Measurements from ENCODE around the gene BOD1. TPM values are rescaled to one million over a fixed set of nuclear protein-coding genes. Genes with fewer than 3 reads are reported as not detected.

BOD1 gene
- total RNA-seq, 2 experiments from 2014 or later, result 29.2 to 31.7 TPM

GRCh38 chr5:173572431-173573125, 43.9 kb downstream of the BOD1 start:
- no peaks in the 10 kb centered on the region for H3K36me3 Mint-ChIP-seq (ENCODE audit: low read depth)
- H3K9me3 Mint-ChIP-seq (ENCODE audit: low read depth), result peaks cover 3% of the 10 kb centered on the region
- POLR2A ChIA-PET, result no interaction called here
- H3K27me3 Mint-ChIP-seq, result peaks cover 14% of the 10 kb centered on the region
- H3K27ac Mint-ChIP-seq, result no peak overlapping the region
- peaks cover 5% of the 10 kb centered on the region for H3K4me1 Mint-ChIP-seq
- ATAC-seq (no peak), DNase-seq (no peak)
- intact Hi-C loops (cut with DNase I, micrococcal nuclease), result loop anchor here (1.0 to 5.0 kb wide), 4 partner anchors 120 to 594 kb away; no protein-coding TSS in a partner anchor
- CTCF ChIA-PET, result interaction anchor here (0.6 to 1.6 kb wide), 17 partner anchors 9 to 731 kb away, joined by 3 to 17 read pairs (median 4); no protein-coding TSS in a partner anchor
- H3K4me3 Mint-ChIP-seq, result no peak overlapping the region

GRCh38 chr5:173570321-173571090, 45.9 kb downstream of the BOD1 start:
- Mint-ChIP-seq H3K27ac (no peak overlapping the region), H3K27me3 (peaks cover 16% of the 10 kb centered on the region), H3K4me3 (no peak overlapping the region), H3K4me1 (peaks cover 5% of the 10 kb centered on the region), H3K36me3 (ENCODE audit: low read depth) (no peaks in the 10 kb centered on the region), H3K9me3 (ENCODE audit: low read depth) (peaks cover 3% of the 10 kb centered on the region)
- POLR2A ChIA-PET, result no interaction called here
- intact Hi-C loops (cut with DNase I, micrococcal nuclease), result loop anchor here in 1 of 2 experiments (5.0 kb wide), 1 partner anchor 118 kb away; no protein-coding TSS in a partner anchor
- ATAC-seq, result no peak
- DNase-seq, result no peak
- CTCF ChIA-PET, result interaction anchor here (0.5 to 1.2 kb wide), 3 partner anchors 9 to 277 kb away, joined by 3 to 7 read pairs (median 3); no protein-coding TSS in a partner anchor

- no peak for ATAC-seq
- POLR2A ChIA-PET, result no interaction called here
Measured at GRCh38 chr5:173568703-173569102, 47.7 kb downstream of the BOD1 start.

GRCh38 chr5:173568128-173568527, 48.3 kb downstream of the BOD1 start:
- H3K27me3 Mint-ChIP-seq, result peaks cover 16% of the 10 kb centered on the region
- no peaks in the 10 kb centered on the region for H3K36me3 Mint-ChIP-seq (ENCODE audit: low read depth)
- H3K4me1 Mint-ChIP-seq, result peaks cover 5% of the 10 kb centered on the region
- intact Hi-C loops (cut with DNase I, micrococcal nuclease), result no loop called here
- DNase-seq, result no peak
- CTCF ChIA-PET, result no interaction called here
- no peak overlapping the region for H3K4me3 Mint-ChIP-seq
- peaks cover 6% of the 10 kb centered on the region for H3K9me3 Mint-ChIP-seq (ENCODE audit: low read depth)
- ATAC-seq, result no peak
- POLR2A ChIA-PET, result no interaction called here
- H3K27ac Mint-ChIP-seq, result no peak overlapping the region

More at GRCh38 chr5:173568703-173569102, 47.7 kb downstream of the BOD1 start:
- Mint-ChIP-seq H3K9me3 (ENCODE audit: low read depth) (peaks cover 6% of the 10 kb centered on the region), H3K4me1 (peaks cover 5% of the 10 kb centered on the region), H3K27me3 (peaks cover 17% of the 10 kb centered on the region), H3K4me3 (no peak overlapping the region), H3K36me3 (ENCODE audit: low read depth) (no peaks in the 10 kb centered on the region), H3K27ac (no peak overlapping the region)
- intact Hi-C loops (cut with DNase I, micrococcal nuclease), result no loop called here
- no peak for DNase-seq
- CTCF ChIA-PET, result interaction anchor here (0.8 kb wide), 1 partner anchor 234 kb away, joined by 3 read pairs; no protein-coding TSS in a partner anchor

DNA sequence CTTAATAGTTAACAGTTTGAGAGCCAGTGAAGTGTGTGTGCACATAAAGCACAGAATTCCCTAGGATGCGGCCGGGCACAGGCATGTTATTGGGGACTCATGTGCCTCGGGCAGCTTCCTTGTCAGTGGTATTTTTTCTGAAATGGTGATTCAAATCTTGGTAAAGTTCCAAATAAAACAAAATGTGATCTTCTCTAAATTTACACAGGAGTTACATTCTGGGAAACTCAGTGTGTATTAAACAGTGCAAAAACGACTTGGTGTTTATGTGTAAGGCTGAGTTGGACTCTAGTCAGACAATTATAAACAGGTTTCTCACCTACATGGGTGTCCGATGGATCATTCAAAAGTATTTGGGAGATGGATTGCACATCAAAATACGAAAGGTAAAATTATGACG, 48.9 kb downstream of the BOD1 start:
- Mint-ChIP-seq H3K36me3 (ENCODE audit: low read depth) (no peaks in the 10 kb centered on the region), H3K4me1 (no peaks in the 10 kb centered on the region), H3K27ac (no peak overlapping the region), H3K9me3 (ENCODE audit: low read depth) (peaks cover 9% of the 10 kb centered on the region), H3K27me3 (peaks cover 18% of the 10 kb centered on the region), H3K4me3 (no peak overlapping the region)
- POLR2A ChIA-PET, result no interaction called here
- intact Hi-C loops (cut with DNase I, micrococcal nuclease), result no loop called here
- ATAC-seq (no peak), DNase-seq (no peak)
- CTCF ChIA-PET, result no interaction called here

DNA sequence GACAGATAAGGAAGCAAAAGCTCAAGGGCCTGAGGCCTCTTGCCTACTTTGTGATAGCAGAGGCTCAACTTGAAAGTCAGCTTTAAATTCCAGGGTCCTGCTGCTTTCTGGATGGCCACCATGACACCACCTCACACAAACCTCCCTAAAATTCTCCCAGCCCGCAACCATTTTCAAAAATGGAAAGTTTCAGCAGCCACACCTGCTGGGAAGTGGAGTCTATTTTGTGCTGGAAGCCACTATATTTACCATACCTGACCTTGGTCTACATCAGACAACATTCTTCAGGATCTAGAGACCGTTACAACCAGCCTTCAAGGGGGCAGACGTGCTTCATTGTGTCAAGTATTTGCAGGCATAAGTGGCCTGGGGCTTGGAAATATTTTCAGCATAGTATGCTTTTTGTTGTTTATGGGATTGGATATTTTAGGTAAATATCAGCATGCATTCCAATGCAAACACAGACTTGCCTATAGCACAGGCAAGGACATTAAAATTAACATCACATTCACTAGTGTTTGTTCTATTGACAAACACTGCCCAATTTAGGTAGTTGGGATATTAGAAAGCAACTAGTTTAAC, 50.9 kb downstream of the BOD1 start:
- H3K9me3 Mint-ChIP-seq (ENCODE audit: low read depth), result peaks cover 18% of the 10 kb centered on the region
- peaks cover 3% of the 10 kb centered on the region for H3K36me3 Mint-ChIP-seq (ENCODE audit: low read depth)
- ATAC-seq, result no peak
- H3K4me3 Mint-ChIP-seq, result no peak overlapping the region
- H3K4me1 Mint-ChIP-seq, result no peaks in the 10 kb centered on the region
- H3K27me3 Mint-ChIP-seq, result peaks cover 17% of the 10 kb centered on the region
- DNase-seq, result no peak
- ChIA-PET CTCF (no interaction called here), POLR2A (no interaction called here)
- no peak overlapping the region for H3K27ac Mint-ChIP-seq
- intact Hi-C loops (cut with DNase I, micrococcal nuclease), result no loop called here

GRCh38 chr5:173564106-173564505, 52.3 kb downstream of the BOD1 start:
- DNase-seq (no peak), ATAC-seq (no peak)
- no peak overlapping the region for H3K4me3 Mint-ChIP-seq
- H3K27ac Mint-ChIP-seq, result no peak overlapping the region
- ChIA-PET POLR2A (no interaction called here), CTCF (no interaction called here)
- peaks cover 30% of the 10 kb centered on the region for H3K9me3 Mint-ChIP-seq (ENCODE audit: low read depth)
- H3K27me3 Mint-ChIP-seq, result peaks cover 17% of the 10 kb centered on the region
- no peaks in the 10 kb centered on the region for H3K4me1 Mint-ChIP-seq
- peaks cover 3% of the 10 kb centered on the region for H3K36me3 Mint-ChIP-seq (ENCODE audit: low read depth)
- intact Hi-C loops (cut with DNase I, micrococcal nuclease), result no loop called here

GRCh38 chr5:173563246-173563645, 53.2 kb downstream of the BOD1 start:
- Mint-ChIP-seq H3K27me3 (peaks cover 18% of the 10 kb centered on the region), H3K36me3 (ENCODE audit: low read depth) (peaks cover 3% of the 10 kb centered on the region), H3K4me1 (no peaks in the 10 kb centered on the region), H3K9me3 (ENCODE audit: low read depth) (peaks cover 30% of the 10 kb centered on the region), H3K4me3 (no peak overlapping the region), H3K27ac (no peak overlapping the region)
- intact Hi-C loops (cut with DNase I, micrococcal nuclease), result no loop called here
- POLR2A ChIA-PET, result no interaction called here
- ATAC-seq (no peak), DNase-seq (no peak)
- CTCF ChIA-PET, result no interaction called here

GRCh38 chr5:173562451-173562850, 54.0 kb downstream of the BOD1 start:
- ATAC-seq, result no peak

More at GRCh38 chr5:173562451-173562850, 54.0 kb downstream of the BOD1 start:
- no peak for DNase-seq
- Mint-ChIP-seq H3K36me3 (ENCODE audit: low read depth) (peaks cover 3% of the 10 kb centered on the region), H3K27me3 (peaks cover 18% of the 10 kb centered on the region), H3K9me3 (ENCODE audit: low read depth) (peaks cover 27% of the 10 kb centered on the region), H3K4me3 (no peak overlapping the region), H3K4me1 (no peaks in the 10 kb centered on the region), H3K27ac (no peak overlapping the region)
- CTCF ChIA-PET, result interaction anchor here (0.7 to 0.8 kb wide), 2 partner anchors 8 to 11 kb away, joined by 3 to 4 read pairs; no protein-coding TSS in a partner anchor
- POLR2A ChIA-PET, result no interaction called here
- intact Hi-C loops (cut with DNase I, micrococcal nuclease), result no loop called here

All from activated CD4-positive, alpha-beta T cell treated with anti-CD3 and anti-CD28 coated beads for 36 hours (primary cell).